ENCODE data around the gene DPYSL5. TPM values are rescaled to one million over a fixed set of nuclear protein-coding genes. Genes with fewer than 3 reads are reported as not detected.

DPYSL5 gene
- total and polyA plus RNA-seq, 2 of the 8 experiments (the other 6 are each of a cell fraction or from before 2014, with no cell fraction given), result 11.9 to 16.4 TPM

DNA sequence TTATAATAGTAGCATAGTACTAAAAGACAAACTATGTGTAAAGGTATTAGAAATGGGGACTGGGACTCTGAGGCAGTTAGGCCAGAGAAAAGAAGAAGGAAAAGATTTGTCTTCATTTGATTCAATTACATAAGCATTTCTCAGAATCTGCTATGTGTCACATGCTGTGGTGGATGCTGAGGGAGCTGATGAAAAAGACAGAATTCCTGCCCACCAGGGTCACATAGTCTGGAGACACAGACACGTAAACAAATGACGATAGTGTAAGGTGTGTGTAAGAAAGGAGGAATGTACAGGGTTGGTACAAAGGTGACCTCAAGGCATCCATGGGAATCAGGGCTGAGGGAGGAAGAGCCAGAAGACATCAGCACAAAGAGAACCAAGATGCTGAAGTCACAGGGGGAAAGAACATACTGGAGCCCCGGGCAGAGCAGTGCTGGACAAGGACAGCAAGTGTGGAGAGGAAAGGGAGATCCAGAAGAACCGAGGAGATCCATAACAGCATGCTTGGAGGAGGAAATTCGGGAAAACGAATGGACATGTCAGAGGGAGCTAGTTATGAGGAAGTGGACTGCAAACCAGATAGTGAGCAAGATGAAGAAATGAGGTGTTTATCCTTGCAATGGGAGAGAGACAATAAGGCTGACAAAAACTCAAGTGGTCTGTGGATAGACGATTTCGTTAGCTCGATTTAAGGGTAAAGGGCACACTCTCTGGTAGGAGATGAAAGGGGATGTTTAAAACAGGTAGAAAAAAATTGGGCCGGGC, 121.3 kb downstream of the DPYSL5 start:
- Histone ChIP-seq H3K79me2 (ENCODE audit: control insufficient read depth in 1 of 2, insufficient read depth in 2 of 2, low read length in 2 of 2) (no peaks in the 10 kb centered on the region), H3K4ac (replicated peaks; ENCODE audit: insufficient read length, low read depth, low read length) (no peak overlapping the region), H3K36me3 (ENCODE audit: control insufficient read depth in 2 of 4, insufficient read depth in 4 of 4, low read length in 3 of 4) (no peaks in the 10 kb centered on the region), H2BK12ac (ENCODE audit: low read depth, low read length) (peak overlapping the region; percentile 10), H2AK5ac (ENCODE audit: low read depth, low read length) (no peak overlapping the region), H3K4me1 (replicated peaks in 1 of 4; ENCODE audit: control insufficient read depth in 3 of 4, insufficient read depth in 4 of 4, low read length in 3 of 4) (no peaks in the 10 kb centered on the region; a peak in 1 of 7 replicates), H4K20me1 (replicated peaks in 1 of 2; ENCODE audit: control insufficient read depth in 1 of 2, insufficient read depth in 2 of 2, low read length in 2 of 2) (no peaks in the 10 kb centered on the region), H2BK15ac (ENCODE audit: low read length) (no peak overlapping the region), H4K91ac (replicated peaks; ENCODE audit: insufficient read length, low read length) (no peak overlapping the region), H3K79me1 (ENCODE audit: low read depth, low read length) (no peaks in the 10 kb centered on the region), H2AFZ (ENCODE audit: low read length) (no peak overlapping the region), H3K23ac (ENCODE audit: insufficient read length) (no peak overlapping the region), H3K27me3 (replicated peaks in 1 of 4; ENCODE audit: control insufficient read depth in 3 of 4, extremely low read depth in 1 of 4, insufficient read depth in 3 of 4, low read length in 3 of 4) (peaks cover 0 to 16% (median 3%) of the 10 kb centered on the region in 4 experiments; a peak in 4 of 7 replicates), H3K23me2 (ENCODE audit: low read depth, low read length) (peaks cover 7% of the 10 kb centered on the region), H2BK120ac (replicated peaks; ENCODE audit: low read depth, low read length) (no peak overlapping the region), H3K18ac (ENCODE audit: extremely low read depth, low read length) (no peak overlapping the region), H4K5ac (ENCODE audit: insufficient read length, low read depth, low read length) (no peak overlapping the region), H3K9me3 (ENCODE audit: insufficient read depth in 2 of 2, low read depth in 1 of 2, low read length in 1 of 2) (no peaks in the 10 kb centered on the region), H4K8ac (ENCODE audit: extremely low read depth, insufficient read depth, low read length) (no peak overlapping the region), H3K14ac (ENCODE audit: insufficient read length) (no peak overlapping the region), H3K27ac (ENCODE audit: low read depth, low read length) (no peak overlapping the region), H3K4me2 (ENCODE audit: insufficient read depth in 1 of 2, low read depth in 2 of 2, low read length in 2 of 2) (no peak overlapping the region; a peak in 1 of 4 replicates), H3K4me3 (ENCODE audit: extremely low read depth in 1 of 4, insufficient read depth in 2 of 4, low read depth in 3 of 4, low read length in 4 of 4) (peak overlapping the region in 1 of 4 experiments; percentile 95; a peak in 2 of 8 replicates), H3K9ac (replicated peaks in 1 of 4; ENCODE audit: extremely low read depth in 1 of 4, low read depth in 3 of 4, low read length in 3 of 4) (no peak overlapping the region), H2BK5ac (ENCODE audit: low read depth, low read length) (no peak overlapping the region), H3K56ac (replicated peaks; ENCODE audit: insufficient read length, low read depth, low read length) (no peak overlapping the region), H2BK20ac (ENCODE audit: low read length) (no peak overlapping the region)
- DNase-seq (ENCODE audit: low read depth in 1 of 2, low spot score in 2 of 2) (no peak), FAIRE-seq (no peak)
- POLR2A ChIA-PET (ENCODE audit: partially characterized antibody), result interaction anchor here (0.6 to 3.1 kb wide), 18 partner anchors 8 to 284 kb away, joined by 3 to 12 read pairs (median 4); no protein-coding TSS in a partner anchor
- 90% methylated on average over 10 of the region's 10 CpGs; no CpG with 5 or more reads in 1 of the 2 experiments for WGBS, 2 experiments (ENCODE audit: extremely low coverage in 1 of 2, insufficient coverage in 1 of 2, insufficient read length in 1 of 2, insufficient replicate concordance in 2 of 2, low coverage in 1 of 2, low lambda C conversion rate in 2 of 2, missing lambda C conversion rate in 1 of 2)
- CTCF ChIA-PET (ENCODE audit: partially characterized antibody), result interaction anchor here (0.8 to 21.6 kb wide), 16 partner anchors 8 to 123 kb away, joined by 3 to 416 read pairs (median 4); no protein-coding TSS in a partner anchor
- TF ChIP-seq BACH1 (IDR thresholded peaks at IDR 0.05; ENCODE audit: low read length) (no peak), KDM5A (IDR thresholded peaks at IDR 0.05; ENCODE audit: low read length) (no peak), SIN3A (conservative IDR thresholded peaks at IDR 0.05 in 1 of 2, IDR thresholded peaks at IDR 0.05 in 1 of 2; ENCODE audit: low read depth in 1 of 2, low read length in 2 of 2) (no peak), TBP (IDR thresholded peaks at IDR 0.05; ENCODE audit: low read depth, low read length) (no peak), MAFK (IDR thresholded peaks at IDR 0.05; ENCODE audit: low read depth, low read length) (no peak), CTBP2 (IDR thresholded peaks at IDR 0.05; ENCODE audit: borderline replicate concordance, insufficient read depth, insufficient read length, low read length) (no peak), SIRT6 (IDR thresholded peaks at IDR 0.05; ENCODE audit: low read length) (no peak), POLR2A (IDR thresholded peaks at IDR 0.05; ENCODE audit: control extremely low read depth in 1 of 2, low read depth in 2 of 2, low read length in 2 of 2) (no peak), EZH2 (IDR thresholded peaks at IDR 0.05; ENCODE audit: low read depth, low read length, severe bottlenecking) (no peak), HDAC6 (IDR thresholded peaks at IDR 0.05; ENCODE audit: low read depth, low read length) (no peak)
- TF ChIP-seq, protein P1, sequence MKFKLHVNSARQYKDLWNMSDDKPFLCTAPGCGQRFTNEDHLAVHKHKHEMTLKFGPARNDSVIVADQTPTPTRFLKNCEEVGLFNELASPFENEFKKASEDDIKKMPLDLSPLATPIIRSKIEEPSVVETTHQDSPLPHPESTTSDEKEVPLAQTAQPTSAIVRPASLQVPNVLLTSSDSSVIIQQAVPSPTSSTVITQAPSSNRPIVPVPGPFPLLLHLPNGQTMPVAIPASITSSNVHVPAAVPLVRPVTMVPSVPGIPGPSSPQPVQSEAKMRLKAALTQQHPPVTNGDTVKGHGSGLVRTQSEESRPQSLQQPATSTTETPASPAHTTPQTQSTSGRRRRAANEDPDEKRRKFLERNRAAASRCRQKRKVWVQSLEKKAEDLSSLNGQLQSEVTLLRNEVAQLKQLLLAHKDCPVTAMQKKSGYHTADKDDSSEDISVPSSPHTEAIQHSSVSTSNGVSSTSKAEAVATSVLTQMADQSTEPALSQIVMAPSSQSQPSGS (IDR thresholded peaks at IDR 0.05; ENCODE audit: low read length), result no peak
